Osteoblast (primary cell): ENCODE data around the gene ERAP2. TPM values are rescaled to one million over a fixed set of nuclear protein-coding genes. Genes with fewer than 3 reads are reported as not detected.

Experiments
- DNase-seq: peaks from one replicate; pipeline ENCODE4 v3.0.0; 2011; ENCODE audit warnings: low spot score, mixed read lengths; ENCODE audit not compliant: insufficient read length; ENCODE audit errors: missing footprints
- H2AFZ ChIP-seq: 2 replicates; pipeline ENCODE4 v1.6.0; 2011; ENCODE audit warnings: mild to moderate bottlenecking, low read length
- H3K27ac ChIP-seq: 2 replicates; pipeline ENCODE4 v1.5.1; 2011; ENCODE audit warnings: mild to moderate bottlenecking, low read depth, low read length, moderate library complexity
- H3K27me3 ChIP-seq: 2 replicates; pipeline ENCODE4 v1.6.0; 2012; ENCODE audit warnings: mild to moderate bottlenecking, control low read depth, inconsistent platforms, low read length, moderate library complexity; ENCODE audit not compliant: insufficient read depth
- H3K36me3 ChIP-seq: 2 replicates; pipeline ENCODE4 v1.5.1; 2011; ENCODE audit warnings: mild to moderate bottlenecking, low read length, control low read depth, moderate library complexity; ENCODE audit not compliant: insufficient read depth
- H3K4me1 ChIP-seq: 2 replicates; pipeline ENCODE4 v1.5.1; 2011; ENCODE audit warnings: mild to moderate bottlenecking, low read length, control low read depth, moderate library complexity; ENCODE audit not compliant: insufficient read depth
- H3K4me2 ChIP-seq: 2 replicates; pipeline ENCODE4 v1.6.0; 2011; ENCODE audit warnings: mild to moderate bottlenecking, low read length; ENCODE audit not compliant: insufficient read depth
- H3K4me3 ChIP-seq: fragments of 200-600 bp; sonication (generic); 3 replicates; pipeline ENCODE4 v1.5.1; 2012; ENCODE audit warnings: mild to moderate bottlenecking, low read length, inconsistent platforms; ENCODE audit not compliant: insufficient read depth
- H3K79me2 ChIP-seq: 2 replicates; pipeline ENCODE4 v1.6.0; 2012; ENCODE audit warnings: mild to moderate bottlenecking, low read length, control low read depth, inconsistent platforms; ENCODE audit not compliant: insufficient read depth
- H3K9me3 ChIP-seq: 2 replicates; pipeline ENCODE4 v1.5.1; 2011; ENCODE audit warnings: low read depth, low read length, control low read depth
- H4K20me1 ChIP-seq: 2 replicates; pipeline ENCODE4 v1.6.0; 2012; ENCODE audit warnings: mild to moderate bottlenecking, low read length, control low read depth; ENCODE audit not compliant: insufficient read depth
- CTCF ChIP-seq: IDR thresholded peaks from 2 replicates; pipeline ENCODE4 v1.5.1; 2011; ENCODE audit warnings: mild to moderate bottlenecking, low read depth, low read length, moderate library complexity; ENCODE audit errors: extremely low read depth
- total RNA-seq: library from RNA; depleted of rRNA; stranded (reverse); fragments of >200 nt; gene quantifications from 2 replicates; pipeline ENCODE4 v1.2.3, GENCODE V29; 2012

ERAP2 gene
- total RNA-seq, 1 donor = 84.7 TPM

GRCh38 chr5:96941140-96941539 lies 64.8 kb downstream of the ERAP2 start:
- no peaks in the 10 kb centered on the region for H3K36me3 ChIP-seq
- peaks cover 34% of the 10 kb centered on the region for H3K4me1 ChIP-seq
- no peak overlapping the region for H3K4me3 ChIP-seq
- no peaks in the 10 kb centered on the region for H3K9me3 ChIP-seq
- no peak overlapping the region for H3K27ac ChIP-seq
- H3K27me3 ChIP-seq = no peaks in the 10 kb centered on the region
- no peak overlapping the region for H3K4me2 ChIP-seq
- H2AFZ ChIP-seq = no peak overlapping the region
- DNase-seq = no peak
- peaks cover 35% of the 10 kb centered on the region for H4K20me1 ChIP-seq
- peaks cover 90% of the 10 kb centered on the region for H3K79me2 ChIP-seq
- TF ChIP-seq CTCF = no peak

- Histone ChIP-seq H3K27ac (no peak overlapping the region), H3K4me1 (peaks cover 30% of the 10 kb centered on the region), H3K4me3 (no peak overlapping the region), H4K20me1 (peaks cover 33% of the 10 kb centered on the region), H2AFZ (no peak overlapping the region), H3K9me3 (no peaks in the 10 kb centered on the region), H3K36me3 (no peaks in the 10 kb centered on the region), H3K4me2 (no peak overlapping the region), H3K79me2 (peaks cover 90% of the 10 kb centered on the region), H3K27me3 (no peaks in the 10 kb centered on the region)
- DNase-seq = no peak
- TF ChIP-seq CTCF = no peak
Observed at GRCh38 chr5:96942078-96942477, 65.8 kb downstream of the ERAP2 start.

- H3K79me2 ChIP-seq = peaks cover 88% of the 10 kb centered on the region
- no peak for TF ChIP-seq CTCF
- H4K20me1 ChIP-seq = peaks cover 25% of the 10 kb centered on the region
- no peaks in the 10 kb centered on the region for H3K27me3 ChIP-seq
- H3K4me1 ChIP-seq = peaks cover 26% of the 10 kb centered on the region
- no peaks in the 10 kb centered on the region for H3K36me3 ChIP-seq
- H3K4me3 ChIP-seq = no peak overlapping the region
- H2AFZ ChIP-seq = no peak overlapping the region
- no peak overlapping the region for H3K27ac ChIP-seq
- DNase-seq = no peak
- H3K9me3 ChIP-seq = no peaks in the 10 kb centered on the region
- H3K4me2 ChIP-seq = no peak overlapping the region
Observed at GRCh38 chr5:96942911-96943310, 66.6 kb downstream of the ERAP2 start.

GRCh38 chr5:96943799-96944198 lies 67.5 kb downstream of the ERAP2 start:
- Histone ChIP-seq H3K9me3 (no peaks in the 10 kb centered on the region), H3K4me1 (peaks cover 26% of the 10 kb centered on the region), H3K27ac (peak overlapping the region; percentile 7), H4K20me1 (peaks cover 18% of the 10 kb centered on the region), H3K27me3 (no peaks in the 10 kb centered on the region), H3K79me2 (peaks cover 86% of the 10 kb centered on the region), H3K4me3 (no peak overlapping the region), H3K36me3 (no peaks in the 10 kb centered on the region), H3K4me2 (no peak overlapping the region), H2AFZ (no peak overlapping the region)
- DNase-seq = peak; percentile 64
- no peak for TF ChIP-seq CTCF
